GM12892 (cell line): ENCODE results near the gene VSIR.

Experiments used
- POLR2A ChIP-seq: IDR thresholded peaks from 2 replicates; pipeline ENCODE4 v1.6.1; 2011; ENCODE audit warnings: low read depth, low read length, control low read depth
- POLR2AphosphoS5 ChIP-seq: IDR thresholded peaks from 2 replicates; pipeline ENCODE4 v1.6.1; 2011; ENCODE audit warnings: low read depth, low read length, control low read depth
- TAF1 ChIP-seq: IDR thresholded peaks from 2 replicates; pipeline ENCODE4 v1.6.1; 2011; ENCODE audit warnings: low read depth, mild to moderate bottlenecking, control low read depth, low read length, borderline replicate concordance

DNA sequence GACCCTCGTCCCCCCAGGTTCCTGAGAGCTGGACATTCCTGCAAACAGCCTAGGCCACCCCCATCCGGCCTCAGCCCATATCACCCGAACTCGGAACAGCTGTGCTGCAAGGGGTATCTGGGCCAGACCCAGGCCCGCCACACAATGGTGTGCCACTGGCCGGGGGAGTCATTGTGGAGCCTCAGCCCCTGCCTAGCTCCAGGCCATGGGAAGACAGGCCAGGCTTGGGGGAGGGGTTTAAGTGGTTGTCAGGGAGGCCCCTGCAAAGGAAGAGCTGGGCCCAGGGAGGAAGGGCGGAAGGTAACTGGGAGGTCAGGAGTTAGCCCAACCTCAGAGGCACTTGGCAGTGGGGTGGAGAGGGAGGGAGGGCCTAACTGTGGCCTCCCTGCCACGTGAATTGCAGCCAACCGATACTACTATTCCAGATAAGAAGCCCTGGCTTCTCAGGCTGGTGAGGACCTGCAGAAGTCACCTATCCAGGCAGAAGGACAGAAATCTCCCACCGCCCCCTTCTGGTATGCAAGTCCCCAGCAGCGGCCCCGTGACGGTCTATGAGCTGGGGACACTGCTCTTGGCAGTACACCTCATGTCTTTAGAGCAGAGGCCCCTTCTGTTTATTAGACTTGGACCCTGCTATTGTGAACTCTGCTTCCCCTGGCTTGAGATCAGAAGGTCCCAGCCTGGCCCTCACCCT, 26.8 kb downstream of the VSIR start:
- no peak for TF ChIP-seq TAF1
- no peak for TF ChIP-seq POLR2A
- TF ChIP-seq POLR2AphosphoS5 = no peak
